SU-DHL-6 (cell line): ENCODE data around the gene BID.
"Not testable (repeated sequence)": the region's sequence is repeated elsewhere in the genome, so short reads cannot be mapped to it uniquely, and the experiment has no call there.

Experiments
- H2AFZ ChIP-seq: fragments of 200-600 bp; sonication (generic); 2 replicates; pipeline ENCODE4 v1.6.1; 2014; ENCODE audit warnings: low read depth, mild to moderate bottlenecking, moderate library complexity, mixed read lengths, antibody characterized with exemption, low read length; ENCODE audit not compliant: severe bottlenecking
- H3F3A ChIP-seq: fragments of 200-600 bp; shearing (Covaris generic); 2 replicates; pipeline ENCODE4 v1.6.0; 2016; ENCODE audit warnings: antibody characterized with exemption, mild to moderate bottlenecking; ENCODE audit not compliant: insufficient read depth
- H3K27ac ChIP-seq: fragments of 200-600 bp; sonication (generic); 2 replicates; pipeline ENCODE4 v1.5.1; 2016; ENCODE audit warnings: low read depth, mild to moderate bottlenecking, low read length, moderate library complexity, mixed read lengths
- H3K27me3 ChIP-seq: fragments of 200-600 bp; sonication (generic), shearing (Covaris generic); 2 replicates; pipeline ENCODE4 v1.6.0; 2014; ENCODE audit warnings: mild to moderate bottlenecking, low read length
- H3K36me3 ChIP-seq: fragments of 200-600 bp; sonication (generic); 2 replicates; pipeline ENCODE4 v1.6.1; 2014; ENCODE audit warnings: mild to moderate bottlenecking, low read length, mixed read lengths
- H3K4me2 ChIP-seq: fragments of 300-600, 200-600 bp; shearing (Covaris generic), sonication (generic); 2 replicates; pipeline ENCODE4 v1.6.0; 2014; ENCODE audit warnings: low read length, low read depth, mild to moderate bottlenecking; ENCODE audit not compliant: poor library complexity, severe bottlenecking
- H3K4me3 ChIP-seq: fragments of 200-600 bp; sonication (generic); 2 replicates; pipeline ENCODE4 v1.5.1; 2014; ENCODE audit warnings: antibody characterized with exemption, low read length, mild to moderate bottlenecking, mixed read lengths; ENCODE audit not compliant: insufficient read depth, poor library complexity, severe bottlenecking
- H3K79me2 ChIP-seq: fragments of 200-600 bp; sonication (generic); 2 replicates; pipeline ENCODE4 v1.6.1; 2014; ENCODE audit warnings: mild to moderate bottlenecking, low read length, moderate library complexity; ENCODE audit not compliant: insufficient read depth
- H3K9ac ChIP-seq: fragments of 200-600 bp; sonication (generic); 2 replicates; pipeline ENCODE4 v1.7.0; 2014; ENCODE audit warnings: mild to moderate bottlenecking, low read length
- H3K9me2 ChIP-seq: fragments of 200-600 bp; sonication (generic); replicated peaks from 2 replicates; pipeline ENCODE4 v1.6.1; 2014; ENCODE audit warnings: low read length; ENCODE audit not compliant: insufficient read depth
- H3K9me3 ChIP-seq: fragments of 200-600 bp; sonication (generic); 2 replicates; pipeline ENCODE4 v1.6.1; 2014; ENCODE audit warnings: low read length, mixed read lengths; ENCODE audit not compliant: insufficient read depth
- H4K20me1 ChIP-seq: fragments of 200-600 bp; sonication (generic); 2 replicates; pipeline ENCODE4 v1.6.1; 2014; ENCODE audit warnings: low read depth, mild to moderate bottlenecking, antibody characterized with exemption, low read length, moderate library complexity, mixed read lengths
- EZH2phosphoT487 ChIP-seq: fragments of 200-600 bp; sonication (generic), shearing (Covaris generic); conservative IDR thresholded peaks from 2 replicates; pipeline ENCODE4 v1.6.1; 2018; ENCODE audit warnings: mild to moderate bottlenecking, antibody characterized with exemption, low read length, moderate library complexity, mixed read lengths
- TF ChIP-seq, protein P1 (sequence below): fragments of 200-600 bp; sonication (generic); IDR thresholded peaks from one replicate; pipeline ENCODE4 v1.5.1; 2017; ENCODE audit warnings: antibody characterized with exemption, mild to moderate bottlenecking, low read length, moderate library complexity; ENCODE audit not compliant: insufficient read depth, poor library complexity, severe bottlenecking

BID gene

DNA sequence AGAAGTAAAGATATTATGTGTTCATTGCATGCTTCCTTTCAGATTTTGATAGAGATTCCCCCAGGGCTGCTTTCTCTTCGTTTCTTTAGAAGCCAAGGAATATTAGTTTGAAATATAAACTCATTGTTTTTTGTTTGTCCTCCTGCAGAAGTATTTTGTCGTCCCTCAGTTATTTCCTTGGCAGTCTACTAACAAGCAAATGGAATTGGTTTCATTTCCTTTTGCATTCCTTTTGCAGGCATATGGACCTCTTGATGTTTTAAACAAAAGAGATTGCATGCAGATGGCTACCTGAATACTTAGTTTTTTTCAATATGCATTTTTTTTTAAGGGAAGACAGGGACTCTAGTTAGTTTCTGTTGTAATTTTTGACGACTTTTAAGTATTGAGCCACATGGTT is 73.5 kb downstream of the BID start:
- Histone ChIP-seq H3K36me3 (no peaks in the 10 kb centered on the region), H3K9me3 (no peaks in the 10 kb centered on the region), H4K20me1 (no peaks in the 10 kb centered on the region), H3F3A (no peaks in the 10 kb centered on the region), H3K27ac (no peak overlapping the region), H3K27me3 (no peaks in the 10 kb centered on the region), H3K79me2 (no peaks in the 10 kb centered on the region), H3K4me2 (no peak overlapping the region), H2AFZ (no peak overlapping the region), H3K4me3 (no peak overlapping the region), H3K9ac (no peak overlapping the region), H3K9me2 (no peaks in the 10 kb centered on the region)
- no peak for TF ChIP-seq EZH2phosphoT487
- TF ChIP-seq, protein P1, sequence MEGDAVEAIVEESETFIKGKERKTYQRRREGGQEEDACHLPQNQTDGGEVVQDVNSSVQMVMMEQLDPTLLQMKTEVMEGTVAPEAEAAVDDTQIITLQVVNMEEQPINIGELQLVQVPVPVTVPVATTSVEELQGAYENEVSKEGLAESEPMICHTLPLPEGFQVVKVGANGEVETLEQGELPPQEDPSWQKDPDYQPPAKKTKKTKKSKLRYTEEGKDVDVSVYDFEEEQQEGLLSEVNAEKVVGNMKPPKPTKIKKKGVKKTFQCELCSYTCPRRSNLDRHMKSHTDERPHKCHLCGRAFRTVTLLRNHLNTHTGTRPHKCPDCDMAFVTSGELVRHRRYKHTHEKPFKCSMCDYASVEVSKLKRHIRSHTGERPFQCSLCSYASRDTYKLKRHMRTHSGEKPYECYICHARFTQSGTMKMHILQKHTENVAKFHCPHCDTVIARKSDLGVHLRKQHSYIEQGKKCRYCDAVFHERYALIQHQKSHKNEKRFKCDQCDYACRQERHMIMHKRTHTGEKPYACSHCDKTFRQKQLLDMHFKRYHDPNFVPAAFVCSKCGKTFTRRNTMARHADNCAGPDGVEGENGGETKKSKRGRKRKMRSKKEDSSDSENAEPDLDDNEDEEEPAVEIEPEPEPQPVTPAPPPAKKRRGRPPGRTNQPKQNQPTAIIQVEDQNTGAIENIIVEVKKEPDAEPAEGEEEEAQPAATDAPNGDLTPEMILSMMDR: no peak

GRCh38 chr22:17699696-17700340 is 74.5 kb downstream of the BID start:
- Histone ChIP-seq H4K20me1 (no peaks in the 10 kb centered on the region), H3K9me3 (no peaks in the 10 kb centered on the region), H2AFZ (no peak overlapping the region), H3K27ac (no peak overlapping the region), H3K79me2 (no peaks in the 10 kb centered on the region), H3K27me3 (no peaks in the 10 kb centered on the region), H3K9me2 (no peaks in the 10 kb centered on the region), H3K4me3 (no peak overlapping the region), H3F3A (no peaks in the 10 kb centered on the region), H3K9ac (no peak overlapping the region), H3K4me2 (no peak overlapping the region), H3K36me3 (no peaks in the 10 kb centered on the region)
- TF ChIP-seq EZH2phosphoT487: no peak
- TF ChIP-seq, protein P1: no peak

- Histone ChIP-seq H4K20me1 (no peaks in the 10 kb centered on the region), H3K9me3 (no peaks in the 10 kb centered on the region), H3K9me2 (no peaks in the 10 kb centered on the region), H3K27ac (no peak overlapping the region), H3K36me3 (no peaks in the 10 kb centered on the region), H3K79me2 (no peaks in the 10 kb centered on the region), H3K9ac (no peak overlapping the region), H3K27me3 (no peaks in the 10 kb centered on the region), H3K4me2 (no peak overlapping the region), H3F3A (no peaks in the 10 kb centered on the region), H3K4me3 (no peak overlapping the region), H2AFZ (no peak overlapping the region)
- TF ChIP-seq EZH2phosphoT487: no peak
- TF ChIP-seq, protein P1: no peak
These were observed 75.3 kb downstream of the BID start for GRCh38 chr22:17698948-17699347.

GRCh38 chr22:17698276-17698675 is 76.0 kb downstream of the BID start:
- not testable (repeated sequence) for H3K27ac ChIP-seq, H4K20me1 ChIP-seq, H3K36me3 ChIP-seq, H2AFZ ChIP-seq, H3K79me2 ChIP-seq, H3K4me2 ChIP-seq, H3F3A ChIP-seq, H3K27me3 ChIP-seq, H3K4me3 ChIP-seq, H3K9ac ChIP-seq, H3K9me3 ChIP-seq, H3K9me2 ChIP-seq

DNA sequence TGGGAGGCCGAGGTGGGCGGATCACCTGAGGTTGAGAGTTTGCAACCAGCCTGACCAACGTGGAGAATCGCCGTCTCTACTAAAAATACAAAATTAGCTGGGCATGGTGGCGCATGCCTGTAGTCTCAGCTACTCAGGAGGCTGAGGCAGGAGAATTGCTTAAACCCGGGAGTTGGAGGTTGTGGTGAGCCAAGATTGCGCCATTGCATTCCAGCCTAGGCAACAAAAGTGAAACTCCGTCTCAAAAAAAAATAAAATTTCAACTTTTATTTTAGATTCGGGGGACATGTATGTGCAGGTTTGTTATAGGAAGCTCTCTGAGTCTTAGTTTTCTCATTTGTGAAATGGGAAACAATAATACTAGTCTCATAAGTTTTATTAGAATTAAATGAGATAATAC is 77.1 kb downstream of the BID start:
- H3K36me3 ChIP-seq, H2AFZ ChIP-seq, H3F3A ChIP-seq, H3K4me2 ChIP-seq, H3K9me2 ChIP-seq, H3K27me3 ChIP-seq, H4K20me1 ChIP-seq, H3K9ac ChIP-seq, H3K27ac ChIP-seq, H3K4me3 ChIP-seq, H3K9me3 ChIP-seq, H3K79me2 ChIP-seq: not testable (repeated sequence)
